ENCODE results near the gene CTSA.

DNA sequence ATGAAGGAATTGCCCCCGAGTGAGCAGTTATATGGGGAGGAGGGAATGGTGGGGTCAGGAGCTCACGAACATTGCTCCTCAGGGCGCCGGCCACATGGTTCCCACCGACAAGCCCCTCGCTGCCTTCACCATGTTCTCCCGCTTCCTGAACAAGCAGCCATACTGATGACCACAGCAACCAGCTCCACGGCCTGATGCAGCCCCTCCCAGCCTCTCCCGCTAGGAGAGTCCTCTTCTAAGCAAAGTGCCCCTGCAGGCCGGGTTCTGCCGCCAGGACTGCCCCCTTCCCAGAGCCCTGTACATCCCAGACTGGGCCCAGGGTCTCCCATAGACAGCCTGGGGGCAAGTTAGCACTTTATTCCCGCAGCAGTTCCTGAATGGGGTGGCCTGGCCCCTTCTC lies 7.2 kb downstream of the CTSA start:
- TF ChIP-seq, protein P1, sequence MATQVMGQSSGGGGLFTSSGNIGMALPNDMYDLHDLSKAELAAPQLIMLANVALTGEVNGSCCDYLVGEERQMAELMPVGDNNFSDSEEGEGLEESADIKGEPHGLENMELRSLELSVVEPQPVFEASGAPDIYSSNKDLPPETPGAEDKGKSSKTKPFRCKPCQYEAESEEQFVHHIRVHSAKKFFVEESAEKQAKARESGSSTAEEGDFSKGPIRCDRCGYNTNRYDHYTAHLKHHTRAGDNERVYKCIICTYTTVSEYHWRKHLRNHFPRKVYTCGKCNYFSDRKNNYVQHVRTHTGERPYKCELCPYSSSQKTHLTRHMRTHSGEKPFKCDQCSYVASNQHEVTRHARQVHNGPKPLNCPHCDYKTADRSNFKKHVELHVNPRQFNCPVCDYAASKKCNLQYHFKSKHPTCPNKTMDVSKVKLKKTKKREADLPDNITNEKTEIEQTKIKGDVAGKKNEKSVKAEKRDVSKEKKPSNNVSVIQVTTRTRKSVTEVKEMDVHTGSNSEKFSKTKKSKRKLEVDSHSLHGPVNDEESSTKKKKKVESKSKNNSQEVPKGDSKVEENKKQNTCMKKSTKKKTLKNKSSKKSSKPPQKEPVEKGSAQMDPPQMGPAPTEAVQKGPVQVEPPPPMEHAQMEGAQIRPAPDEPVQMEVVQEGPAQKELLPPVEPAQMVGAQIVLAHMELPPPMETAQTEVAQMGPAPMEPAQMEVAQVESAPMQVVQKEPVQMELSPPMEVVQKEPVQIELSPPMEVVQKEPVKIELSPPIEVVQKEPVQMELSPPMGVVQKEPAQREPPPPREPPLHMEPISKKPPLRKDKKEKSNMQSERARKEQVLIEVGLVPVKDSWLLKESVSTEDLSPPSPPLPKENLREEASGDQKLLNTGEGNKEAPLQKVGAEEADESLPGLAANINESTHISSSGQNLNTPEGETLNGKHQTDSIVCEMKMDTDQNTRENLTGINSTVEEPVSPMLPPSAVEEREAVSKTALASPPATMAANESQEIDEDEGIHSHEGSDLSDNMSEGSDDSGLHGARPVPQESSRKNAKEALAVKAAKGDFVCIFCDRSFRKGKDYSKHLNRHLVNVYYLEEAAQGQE (IDR thresholded peaks at IDR 0.05; ENCODE audit: insufficient read depth in 1 of 2, low read depth in 2 of 2, low read length in 2 of 2) = no peak
- TF ChIP-seq POLR2AphosphoS5 (IDR thresholded peaks at IDR 0.05; ENCODE audit: low read depth, low read length) (no peak), TAF1 (IDR thresholded peaks at IDR 0.05; ENCODE audit: borderline replicate concordance, insufficient read depth, low read length) (no peak), SIN3A (IDR thresholded peaks at IDR 0.05; ENCODE audit: borderline replicate concordance, insufficient read depth, low read length) (no peak)

All from PFSK-1 (cell line).